ENCODE results near the gene VPS26C.
A peak's percentile ranks its signal among the peaks of the same experiment; 100 is the strongest.
"Not testable (repeated sequence)": the region's sequence is repeated elsewhere in the genome, so short reads cannot be mapped to it uniquely, and the experiment has no call there.

Gene VPS26C

GRCh38 chr21:37227071-37228002 lies 39.8 kb downstream of the VPS26C start:
- no peak for DNase-seq

GRCh38 chr21:37226041-37226920 lies 40.9 kb downstream of the VPS26C start:
- no peak for DNase-seq

GRCh38 chr21:37224861-37225839 lies 42.0 kb downstream of the VPS26C start:
- DNase-seq: peak; percentile 66

GRCh38 chr21:37223804-37224345 lies 43.3 kb downstream of the VPS26C start:
- DNase-seq: no peak

GRCh38 chr21:37222248-37222647 lies 44.9 kb downstream of the VPS26C start:
- not testable (repeated sequence) for DNase-seq

GRCh38 chr21:37220981-37221664 lies 46.0 kb downstream of the VPS26C start:
- peak; percentile 98 for DNase-seq

GRCh38 chr21:37220433-37220980 lies 46.6 kb downstream of the VPS26C start:
- peak; percentile 42 for DNase-seq

GRCh38 chr21:37219761-37220432 lies 47.2 kb downstream of the VPS26C start:
- DNase-seq: peak; percentile 40

GRCh38 chr21:37214952-37215351 lies 52.2 kb downstream of the VPS26C start:
- DNase-seq: no peak

- DNase-seq: no peak
These were observed 56.3 kb downstream of the VPS26C start for GRCh38 chr21:37210799-37211198.

GRCh38 chr21:37210130-37210529 lies 57.0 kb downstream of the VPS26C start:
- DNase-seq: no peak

GRCh38 chr21:37208741-37209225 lies 58.4 kb downstream of the VPS26C start:
- DNase-seq: no peak

GRCh38 chr21:37208056-37208721 lies 58.9 kb downstream of the VPS26C start:
- peak; percentile 67 for DNase-seq

GRCh38 chr21:37207441-37208009 lies 59.6 kb downstream of the VPS26C start:
- no peak for DNase-seq

GRCh38 chr21:37206496-37206895 lies 60.6 kb downstream of the VPS26C start:
- no peak for DNase-seq

GRCh38 chr21:37204580-37204979 lies 62.6 kb downstream of the VPS26C start:
- DNase-seq: no peak

- DNase-seq: no peak
These were observed 64.7 kb downstream of the VPS26C start for GRCh38 chr21:37202221-37203110.

All from activated CD4-positive, alpha-beta T cell treated with anti-CD3 and anti-CD28 coated beads for 48 hours (primary cell).